GM18867 (cell line): Measurements from ENCODE around the gene C7orf25.

Experiments used
- ATAC-seq: cut with Tn5 transposase; IDR thresholded peaks from one replicate; pipeline ENCODE4 v1.9.1; 2021; ENCODE audit warnings: mild to moderate bottlenecking, moderate library complexity; ENCODE audit not compliant: unreplicated experiment

Gene C7orf25

DNA sequence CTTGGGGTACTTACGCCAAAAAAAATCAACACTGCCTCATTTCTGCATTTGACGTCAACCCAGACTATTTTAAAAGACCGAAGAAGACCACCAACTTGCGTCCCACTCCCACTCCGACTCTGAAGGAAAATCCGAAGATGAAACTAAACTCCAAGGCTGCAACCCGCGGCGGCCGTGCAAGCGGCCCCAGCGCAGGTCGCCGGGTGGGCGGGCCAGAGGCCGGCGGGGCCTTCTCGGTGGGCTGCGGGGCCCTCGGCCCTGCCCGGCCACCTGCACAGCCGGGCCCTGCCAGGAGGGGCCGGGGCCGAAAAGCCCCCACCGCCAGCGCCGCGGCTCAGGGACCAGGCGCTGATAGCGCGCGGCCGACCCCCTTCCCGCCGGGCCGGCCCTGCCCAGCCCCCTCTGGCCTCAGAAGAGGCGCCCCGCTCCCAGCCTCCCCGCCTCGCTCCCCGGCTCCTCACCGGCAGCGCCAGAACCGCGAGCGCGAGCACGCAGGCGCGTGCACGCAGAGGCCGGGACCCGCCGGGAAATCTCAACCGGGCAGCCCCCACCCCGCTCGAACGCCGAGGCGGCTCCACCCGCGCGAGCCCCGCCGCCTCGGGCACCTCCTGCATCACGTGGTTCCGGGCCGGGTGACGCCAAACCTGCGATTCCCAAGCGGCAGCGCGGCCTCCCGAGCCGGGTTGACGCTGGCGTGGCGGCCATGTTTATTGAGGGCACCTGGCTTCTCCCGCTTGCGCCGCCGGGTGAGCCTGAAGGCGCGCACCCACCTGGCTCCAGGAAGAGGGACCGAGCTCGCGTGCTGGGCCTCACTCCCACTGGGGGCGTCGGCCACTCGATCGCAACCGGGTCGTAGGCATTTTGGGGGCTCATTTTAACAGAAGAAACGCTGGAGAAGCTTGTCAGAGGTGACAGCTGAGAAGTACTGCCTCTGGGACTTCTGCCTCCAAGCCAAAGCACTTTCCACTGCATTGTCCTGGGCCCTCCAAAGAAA, at the start of gene C7orf25:
C7orf25 (minus strand) TSS at position 617 of the 994 bp plus-strand sequence. CDS start 1,170 bp downstream, outside the sequence.
- ATAC-seq = peak; percentile 90

DNA sequence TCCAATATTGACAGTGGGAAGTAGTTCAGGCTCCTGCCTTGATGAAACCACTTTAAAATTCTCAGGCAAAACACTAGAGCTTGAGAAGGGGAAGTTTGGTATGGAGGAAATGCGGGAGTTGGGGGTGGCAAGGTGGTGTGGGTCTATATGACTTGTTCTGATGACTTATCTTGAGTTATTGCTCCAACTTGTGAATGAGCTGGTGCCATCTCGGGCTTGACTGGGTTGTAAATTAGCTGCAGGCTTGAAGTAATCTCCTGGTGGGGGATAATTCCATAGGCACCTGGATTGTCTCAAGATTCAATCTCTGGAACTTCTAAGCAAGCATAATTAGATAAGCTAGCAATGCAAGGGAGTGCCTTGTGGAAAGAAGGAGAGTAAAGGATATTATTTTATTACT, 49.3 kb upstream of the C7orf25 start:
- ATAC-seq = no peak

DNA sequence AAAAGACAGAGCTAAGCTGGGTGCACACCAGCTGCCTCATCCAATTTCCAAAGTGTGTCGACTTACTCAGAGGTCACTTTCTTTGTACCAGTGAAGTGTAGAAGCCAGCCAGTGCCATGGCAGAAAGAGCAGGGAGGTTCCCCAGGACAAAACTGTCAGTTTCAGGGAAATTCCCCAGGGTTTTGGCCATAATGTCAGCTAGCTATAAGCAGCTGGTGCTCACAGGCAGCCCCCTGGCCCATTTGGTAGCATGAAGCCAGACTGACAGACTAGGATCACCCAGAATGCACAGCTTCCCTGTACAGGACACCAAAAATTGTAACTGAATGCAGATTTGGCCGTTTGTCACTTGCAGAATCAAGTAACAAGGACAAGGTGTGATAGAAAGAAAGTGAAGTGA, 48.9 kb upstream of the C7orf25 start:
- peak; percentile 41 for ATAC-seq

DNA sequence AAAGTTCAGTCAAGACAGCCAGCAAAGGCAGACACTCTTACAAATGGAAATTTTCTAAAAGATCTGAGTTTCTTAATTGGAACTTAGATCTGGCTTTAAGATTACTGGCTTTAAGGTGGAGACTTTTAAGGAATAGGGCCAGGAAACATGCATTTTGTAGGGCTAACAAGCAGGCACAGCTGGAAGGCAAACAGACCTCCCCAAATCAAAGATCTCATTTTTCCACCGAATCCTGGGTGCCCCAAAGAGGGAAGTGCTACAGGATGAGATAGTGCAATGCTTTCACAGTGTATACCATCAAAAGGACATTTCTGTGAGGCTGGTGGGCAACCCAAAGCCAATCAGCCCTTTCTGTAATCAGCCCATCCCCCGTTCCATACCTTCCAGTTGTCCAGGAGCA, 47.7 kb upstream of the C7orf25 start:
- ATAC-seq = no peak

DNA sequence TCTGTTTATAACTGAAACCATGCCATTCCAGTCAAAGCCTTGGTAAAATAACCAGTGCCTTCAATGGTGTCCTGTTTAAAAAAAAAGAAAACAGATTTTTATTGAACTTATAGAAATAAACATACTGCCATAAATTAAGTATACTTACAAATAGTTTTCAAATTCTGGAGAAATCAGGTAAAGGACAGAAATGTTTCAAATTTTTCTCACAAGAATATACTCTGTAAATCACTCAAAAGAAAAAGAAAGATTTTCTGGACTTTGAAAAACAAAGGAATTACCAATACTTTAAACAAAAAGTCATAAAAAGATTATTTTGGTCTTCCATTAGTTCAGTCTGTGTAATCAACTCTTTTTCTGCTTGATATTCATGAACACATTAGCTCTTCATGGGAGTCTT, 44.2 kb upstream of the C7orf25 start:
- no peak for ATAC-seq

DNA sequence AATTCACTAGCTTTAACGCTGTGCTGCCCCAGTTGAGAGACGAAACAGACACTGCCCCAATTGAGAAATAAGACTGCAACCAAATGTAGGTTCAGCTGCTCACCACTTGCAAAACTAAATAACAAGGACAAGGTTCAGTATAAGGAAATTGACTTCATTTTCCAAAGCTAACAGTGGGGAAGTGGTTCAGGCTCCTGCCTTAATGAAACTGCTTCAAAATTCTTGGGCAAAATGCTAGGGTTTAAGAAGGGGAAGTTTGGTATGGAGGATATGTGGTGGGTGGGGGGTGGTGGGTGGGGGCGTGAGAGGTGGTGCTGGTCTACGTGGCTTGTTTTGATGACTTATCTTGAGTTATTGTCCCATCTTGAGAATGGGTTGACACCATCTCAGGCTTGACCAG, 42.1 kb upstream of the C7orf25 start:
- no peak for ATAC-seq

DNA sequence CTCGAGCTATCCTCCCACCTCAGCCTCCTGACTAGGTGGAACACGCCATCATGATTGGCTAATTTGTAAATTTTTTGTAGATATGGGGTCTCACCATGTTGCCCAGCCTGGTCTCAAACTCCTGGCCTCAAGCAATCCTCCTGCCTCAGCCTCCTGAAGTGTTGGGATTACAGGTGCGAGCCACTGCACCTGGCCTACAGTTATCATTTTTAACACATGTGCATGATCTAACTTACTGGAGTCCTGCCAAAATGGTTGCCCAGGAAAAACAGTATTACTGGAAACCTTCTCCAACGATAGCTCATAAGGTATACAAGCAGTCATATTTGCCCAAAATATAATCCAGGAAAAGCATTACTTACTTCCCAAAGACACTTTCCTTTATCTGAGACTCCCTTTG, 40.5 kb upstream of the C7orf25 start:
- no peak for ATAC-seq

DNA sequence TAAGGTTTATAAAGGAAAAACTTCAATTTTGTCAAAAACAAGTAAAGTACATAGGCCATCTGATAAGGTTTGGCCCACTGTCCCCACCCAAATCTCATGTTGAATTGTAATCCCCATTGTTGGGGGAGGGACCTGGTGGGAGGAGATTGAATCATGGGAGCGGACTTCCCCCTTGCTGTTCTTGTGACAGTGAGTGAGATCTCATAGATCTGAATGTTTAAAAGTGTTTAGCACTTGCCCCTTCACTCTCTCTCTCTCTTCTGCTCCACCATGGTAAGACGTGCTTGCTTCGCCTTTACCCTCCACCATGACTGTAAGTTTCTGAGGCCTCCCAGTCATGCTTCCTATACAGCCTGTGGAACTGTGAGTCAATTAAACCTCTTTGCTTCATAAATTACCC, 38.5 kb upstream of the C7orf25 start:
- no peak for ATAC-seq

DNA sequence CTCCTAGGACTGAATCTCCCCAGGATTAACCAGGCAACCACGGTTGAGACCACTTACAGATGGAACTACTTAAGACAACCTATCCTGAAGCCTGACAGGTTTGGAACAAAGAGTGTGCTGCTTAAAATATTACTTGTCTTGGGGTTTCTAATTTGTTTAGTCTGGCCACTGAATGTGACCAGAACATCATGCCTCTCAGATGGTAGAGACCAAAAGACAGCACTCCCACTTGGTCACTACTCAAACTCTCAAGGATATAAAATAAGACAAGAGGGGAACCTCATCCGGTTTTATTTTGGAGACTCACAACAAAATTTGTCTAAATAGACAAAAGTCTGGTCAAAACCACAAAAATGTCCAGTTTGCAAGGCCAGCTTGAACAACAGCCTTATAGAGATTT, 35.7 kb upstream of the C7orf25 start:
- no peak for ATAC-seq

DNA sequence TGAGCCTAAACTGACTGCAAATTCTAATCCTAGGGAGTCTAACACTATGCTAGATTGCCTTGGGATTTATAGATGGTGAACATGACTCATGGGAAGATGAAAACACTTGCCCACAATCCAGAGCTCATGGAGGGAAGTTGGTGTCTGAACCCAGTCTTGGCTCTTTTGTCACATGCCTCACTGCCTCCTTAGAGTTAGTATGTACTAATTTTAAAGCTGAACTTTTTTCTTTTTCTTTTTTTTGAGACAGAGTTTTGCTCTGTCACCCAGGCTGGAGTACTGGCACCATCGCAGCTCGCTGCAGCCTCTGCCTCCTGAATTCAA, 34.7 kb upstream of the C7orf25 start:
- no peak for ATAC-seq

DNA sequence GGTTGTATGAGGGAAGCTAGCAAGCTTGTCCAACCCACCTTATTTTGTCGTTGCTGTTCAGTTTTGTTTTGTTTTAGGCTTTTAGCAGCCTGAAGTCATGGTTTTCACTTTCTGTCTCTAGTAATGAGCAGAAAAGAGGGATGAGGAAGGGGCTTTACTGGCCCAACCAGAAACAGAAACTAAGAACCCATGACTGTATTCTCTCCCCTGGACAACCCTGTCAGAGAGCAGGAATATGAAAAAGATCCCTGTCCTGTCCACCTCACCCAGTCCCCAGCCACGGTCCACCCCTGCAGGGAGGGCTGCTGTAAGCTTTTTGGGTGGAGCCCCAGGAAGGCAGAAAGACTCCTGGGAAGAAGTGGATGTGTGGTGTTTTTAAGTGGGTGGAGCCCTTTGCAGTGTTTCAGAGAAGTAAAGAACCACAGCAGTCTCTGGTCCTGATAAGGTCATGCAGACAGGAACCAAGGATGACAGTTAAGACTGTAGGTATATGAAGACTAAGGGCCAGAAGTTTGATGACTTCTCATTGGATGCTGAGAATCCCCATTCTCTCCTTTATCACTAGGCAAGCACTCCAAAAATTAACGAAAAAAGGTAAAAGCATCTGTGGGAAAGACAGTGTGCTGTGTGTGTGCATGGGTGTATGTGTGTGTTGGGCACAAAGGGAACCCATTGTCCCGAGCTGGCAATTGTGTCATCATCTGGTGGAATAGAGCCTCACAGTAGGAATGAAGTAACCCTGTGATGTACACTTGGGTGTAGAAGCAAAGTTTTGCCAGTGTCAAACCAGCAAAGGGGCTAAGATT, 34.2 kb upstream of the C7orf25 start:
- peak; percentile 72 for ATAC-seq

DNA sequence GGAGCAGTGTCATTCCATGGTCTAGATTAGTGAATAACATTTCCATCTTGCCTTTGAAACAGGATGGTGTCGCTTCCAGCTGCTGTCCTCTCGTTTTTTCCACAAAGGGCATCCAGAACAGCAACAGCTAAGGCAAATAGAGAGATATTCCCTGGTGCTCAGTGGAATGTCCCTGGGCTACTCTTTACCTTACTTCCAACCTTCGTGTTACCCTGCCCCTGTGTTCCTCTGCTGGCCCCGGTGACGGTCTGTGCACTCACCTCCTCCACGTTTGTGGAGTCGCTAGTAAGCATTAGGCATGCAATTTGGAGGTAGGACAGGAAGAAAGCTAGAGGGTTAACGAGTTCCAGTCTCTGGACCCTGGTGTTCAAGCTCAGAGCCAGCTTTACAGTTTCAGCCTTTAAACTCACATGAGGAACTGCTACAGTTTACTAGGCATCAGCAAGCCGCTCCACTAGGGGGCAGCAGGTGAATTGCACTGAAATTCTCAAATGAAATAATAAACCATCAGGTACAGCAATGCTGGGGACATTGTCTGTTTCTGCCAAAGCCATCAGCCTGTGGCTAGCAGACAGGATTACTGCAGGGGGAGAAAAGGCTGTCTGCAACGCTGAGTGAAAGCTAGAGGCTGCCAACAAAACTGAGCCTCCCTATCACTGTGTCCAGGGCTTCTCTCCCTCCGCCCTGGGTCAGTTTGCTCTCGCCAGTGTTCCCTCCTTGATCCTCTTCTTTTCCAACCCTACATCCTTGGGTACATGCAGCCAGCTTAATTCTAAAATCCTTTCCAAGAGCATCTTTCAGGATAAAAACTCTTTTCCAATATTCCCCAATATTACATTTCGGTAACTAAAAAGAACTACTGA, 29.3 kb upstream of the C7orf25 start:
- peak; percentile 52 for ATAC-seq

DNA sequence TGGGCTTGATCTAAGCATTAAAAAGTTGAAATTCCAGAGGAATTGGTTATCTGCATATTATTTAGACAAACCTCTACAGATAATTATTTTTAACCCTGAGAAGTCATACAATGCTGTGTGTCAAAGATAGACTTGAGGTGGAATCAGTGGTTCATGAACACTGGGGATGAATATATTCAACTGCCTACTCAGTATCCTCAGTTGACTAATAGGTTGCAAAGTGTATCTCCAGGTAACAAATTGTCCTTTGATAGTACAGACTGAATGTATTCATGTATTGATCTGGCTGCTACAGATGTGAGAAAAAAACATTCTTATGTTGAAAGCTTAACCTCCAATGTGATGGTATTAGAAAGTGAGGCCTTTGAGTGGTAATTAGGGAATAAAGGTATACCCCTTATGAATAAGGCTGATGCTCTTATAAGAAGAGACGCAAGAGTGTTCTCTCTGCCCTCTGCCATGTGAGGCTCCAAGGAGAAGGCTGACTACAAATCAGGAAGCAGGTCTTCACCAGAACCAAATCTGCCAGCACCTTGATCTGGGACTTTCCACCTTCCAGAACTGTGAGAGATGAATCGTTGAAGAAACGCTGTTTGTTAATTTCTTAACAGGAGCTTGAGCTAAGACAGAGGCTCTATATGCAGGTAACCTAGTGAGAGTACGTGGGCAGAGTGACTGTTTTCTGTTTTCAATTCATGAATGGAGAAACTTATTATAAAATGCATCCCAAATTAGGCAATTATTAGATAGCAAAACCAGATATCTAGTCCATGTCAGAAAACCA, 27.8 kb upstream of the C7orf25 start:
- peak; percentile 40 for ATAC-seq

DNA sequence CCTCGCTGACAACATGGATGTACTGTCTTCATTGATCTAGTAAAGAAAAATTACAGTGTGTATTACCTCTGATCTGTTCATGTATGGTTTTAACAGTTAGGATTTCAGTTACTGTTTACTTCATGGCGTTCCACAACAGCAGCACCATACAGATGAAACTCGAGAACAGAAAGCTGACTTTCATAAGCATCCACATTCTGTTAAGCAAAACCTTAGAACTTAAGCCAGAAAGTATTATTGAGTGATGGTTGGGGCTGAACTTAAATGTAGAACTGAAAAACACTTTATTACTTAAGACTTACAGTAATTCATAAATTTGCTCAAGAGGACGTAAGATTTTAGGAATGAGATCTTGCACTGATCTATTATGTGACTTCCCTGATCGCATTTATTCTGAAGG, 24.0 kb upstream of the C7orf25 start:
- ATAC-seq = no peak

DNA sequence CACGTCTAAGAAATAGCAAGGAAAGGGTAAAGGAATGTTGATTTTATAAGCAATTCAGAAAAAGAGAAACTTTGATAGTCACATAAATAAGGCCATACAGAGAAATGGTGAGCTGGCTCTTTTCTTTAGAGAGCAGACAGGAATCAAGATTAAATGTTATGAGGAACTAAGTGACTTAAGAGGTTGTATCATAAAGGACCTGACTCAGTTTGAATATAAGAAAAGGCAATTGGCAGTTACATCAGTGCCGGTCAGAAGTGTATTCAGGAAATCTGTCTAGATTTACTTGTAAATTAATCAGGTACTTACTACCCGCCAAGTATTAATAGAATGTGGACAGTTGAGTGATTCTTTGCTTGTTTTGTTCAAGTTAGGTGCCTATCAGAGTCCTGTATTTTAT, 22.4 kb upstream of the C7orf25 start:
- ATAC-seq = no peak

DNA sequence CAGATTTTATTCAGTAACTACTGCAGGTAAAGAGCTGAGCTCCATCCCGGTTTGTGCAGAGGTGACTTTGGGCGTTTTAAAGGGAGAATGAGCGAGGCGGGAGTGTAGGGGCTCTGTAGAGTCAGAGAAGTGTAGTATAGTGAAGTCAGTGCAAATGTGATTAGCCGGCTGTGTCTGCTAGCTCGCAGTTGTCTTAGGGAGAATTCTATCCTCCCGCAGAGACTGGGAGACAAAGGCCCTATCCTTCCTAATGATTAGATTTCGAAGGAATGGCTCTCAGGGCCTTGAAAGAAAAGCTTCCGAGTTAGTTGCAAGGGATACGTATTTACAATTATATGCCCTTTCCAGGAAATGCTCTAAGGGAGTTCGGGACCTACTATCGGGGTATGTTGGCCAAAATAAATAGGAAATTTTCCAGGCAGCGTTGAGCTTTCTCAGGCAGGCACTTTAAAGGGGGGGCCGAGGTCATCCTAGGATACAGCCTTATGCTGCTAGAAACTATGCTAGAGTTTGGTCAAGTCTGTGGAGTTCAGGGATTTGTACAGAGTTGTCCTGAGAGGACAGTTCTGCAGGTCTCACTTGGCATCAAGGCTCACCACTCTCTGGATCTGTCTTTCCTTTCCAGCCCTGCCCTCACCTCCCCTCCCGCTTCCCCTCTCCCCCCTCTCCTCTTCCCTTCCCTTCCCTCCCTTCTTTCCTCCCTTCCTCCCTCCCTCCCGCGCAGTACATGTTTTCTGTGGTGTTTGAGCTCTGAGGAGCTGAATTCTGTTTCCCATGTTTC, 21.1 kb upstream of the C7orf25 start:
- ATAC-seq = no peak

DNA sequence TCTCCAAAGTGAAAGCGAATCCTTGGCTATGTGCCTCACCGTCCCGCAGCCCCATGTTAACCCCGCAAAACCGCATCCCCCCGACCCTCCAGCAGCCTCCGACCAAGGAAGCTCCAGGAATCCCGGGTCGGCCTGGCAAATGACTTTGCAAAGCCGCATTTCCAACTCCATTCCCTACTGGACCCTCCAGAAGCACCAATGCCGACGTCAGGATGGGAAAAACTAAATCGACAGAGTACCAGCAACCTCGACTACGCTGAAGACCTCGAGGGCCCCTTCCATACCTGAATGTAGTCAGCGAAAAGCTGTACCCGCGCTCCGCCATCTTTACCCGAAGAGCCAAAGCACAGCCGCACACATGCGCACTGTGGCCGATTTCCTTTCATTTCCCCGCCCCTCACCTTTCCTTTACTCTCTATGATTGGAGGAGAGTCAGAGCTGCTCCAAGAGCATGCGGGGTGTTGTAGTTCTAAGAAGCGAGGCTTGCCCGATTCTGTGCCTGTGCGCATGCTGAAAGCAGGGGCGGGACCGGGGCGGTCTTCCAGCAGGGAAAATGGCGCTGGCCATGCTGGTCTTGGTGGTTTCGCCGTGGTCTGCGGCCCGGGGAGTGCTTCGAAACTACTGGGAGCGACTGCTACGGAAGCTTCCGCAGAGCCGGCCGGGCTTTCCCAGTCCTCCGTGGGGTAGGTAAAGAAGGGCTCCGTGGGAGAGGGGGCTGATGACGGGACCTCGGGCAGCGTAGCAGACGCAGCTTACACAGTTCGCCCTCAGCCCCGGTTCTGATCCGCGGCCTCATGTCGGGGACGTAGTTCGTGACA, 20.2 kb upstream of the C7orf25 start, which contains the start of the genes MRPL32 and PSMA2:
MRPL32 (plus strand) TSS at position 543 of the 818 bp plus-strand sequence; CDS start at position 554, 11 bp downstream.
PSMA2 (minus strand) TSS at position 341 of the 818 bp plus-strand sequence; CDS start at position 325, 16 bp downstream.
- peak; percentile 99 for ATAC-seq

DNA sequence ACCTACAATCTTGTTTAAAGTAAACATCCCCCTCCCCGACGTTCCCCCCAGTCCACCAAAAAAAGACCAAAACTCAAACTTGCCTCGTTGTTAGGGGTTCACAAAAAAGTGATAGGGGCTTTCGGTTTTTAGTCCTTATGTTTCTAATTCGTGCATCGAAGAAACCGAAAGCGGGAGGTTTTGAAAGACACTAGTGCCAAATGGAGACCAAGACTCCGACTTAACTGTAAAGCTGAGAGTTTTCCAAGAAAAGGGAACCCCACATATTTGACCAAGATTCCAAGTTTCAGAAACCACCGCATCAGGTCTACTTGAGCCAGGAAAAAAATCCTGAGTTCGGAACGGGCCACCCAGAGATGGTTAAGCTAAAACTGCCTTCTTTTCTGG, 19.6 kb upstream of the C7orf25 start:
- ATAC-seq = no peak
